Psoas muscle (tissue), 8 donors: ENCODE results near the gene SERINC4. TPM values are rescaled to one million over a fixed set of nuclear protein-coding genes. Genes with fewer than 3 reads are reported as not detected.

ENCODE experiments used
- ATAC-seq, 4 donors: fragments of 200-7000 bp; cut with Tn5 transposase; one replicate each; pipeline ENCODE4 v1.9.1; 2020; ENCODE audit warnings: moderate library complexity in 3 of 4, mild to moderate bottlenecking in 2 of 4
- DNase-seq, 2 donors: peaks; one replicate each; pipeline ENCODE4 v3.0.0-alpha.2; 2020
- H3K27ac ChIP-seq: fragments of 200-600 bp; one replicate; pipeline ENCODE4 v1.8.0; 2022
- H3K27me3 ChIP-seq, 3 donors: fragments of 200-600 bp in 1 of 3; one replicate each; pipeline versions ENCODE4 v1.6.1 to v1.8.0; 2013 to 2022; ENCODE audit warnings: low read length in 2 of 3, mild to moderate bottlenecking in 2 of 3, moderate library complexity in 1 of 3; ENCODE audit not compliant: insufficient read depth in 3 of 3
- H3K36me3 ChIP-seq, 2 donors: fragments of 200-600 bp in 1 of 2; one replicate each; pipeline versions ENCODE4 v1.6.1 to v1.8.0; 2013 to 2022; ENCODE audit warnings: low read depth in 1 of 2, mild to moderate bottlenecking in 1 of 2, moderate library complexity in 1 of 2; ENCODE audit not compliant: insufficient read depth in 1 of 2
- H3K4me1 ChIP-seq: fragments of 200-600 bp; one replicate; pipeline ENCODE4 v1.8.0; 2022
- H3K4me3 ChIP-seq: fragments of 200-600 bp; one replicate; pipeline ENCODE4 v1.8.0; 2022; ENCODE audit warnings: mild to moderate bottlenecking
- H3K9me3 ChIP-seq: fragments of 200-600 bp; one replicate; pipeline ENCODE4 v1.8.0; 2022
- WGBS, 3 donors: extraction: QIAGEN DNeasy Blood & Tissue Kit; methylation state at CpG; one replicate each; pipeline versions ENCODE4 v1.1.6 to v1.1.7; 2013; 5-methylcytosine and 5-hydroxymethylcytosine counted together
- intact Hi-C, 2 donors: fragments of 100-400 bp; cut with DNase I; formaldehyde crosslinking; loops; one replicate each; pipeline versions ENCODE4 v1.11.0 to v1.14.2; 2022
- polyA plus RNA-seq, 3 donors: library from polyadenylated mRNA; stranded (reverse); fragments of 200-250 nt; gene quantifications; one replicate each; pipeline ENCODE4 v1.2.3, GENCODE V29; 2013
- total RNA-seq, 4 donors: library from RNA; stranded (reverse); fragmentation: NEBNext Ultra II Directional in 2 of 4; extraction: Animal tissue kit (Norgen Biotek cat#: 25700) in 2 of 4; gene quantifications; one replicate each; pipeline versions ENCODE4 v1.2.1 to v1.2.4, GENCODE V29; 2021 to 2023
- TF ChIP-seq, protein P1 (sequence below): fragments of 200-600 bp; IDR thresholded peaks from one replicate; pipeline ENCODE4 v1.8.0; 2022; ENCODE audit warnings: antibody characterized with exemption
- donor health status: healthy with polysubstance abuse.
- donor health status: DM: no; HTN: no; CAD: no; lungs with moderate emphysema.
- donor health status: Bipolar disorder and iron deficiency.
- donor health status: healthy.
- donor health status: DM: yes; HTN: yes; CAD: no.
- donor health status: DM: no; HTN: no; CAD: no.
- donor health status: DM: no; HTN: no; CAD: no.
- donor health status: DM: yes; HTN: yes; CAD: no.

SERINC4 gene
- total and polyA plus RNA-seq, 7 donors: 0.15 to 0.93 (median 0.23) TPM

DNA sequence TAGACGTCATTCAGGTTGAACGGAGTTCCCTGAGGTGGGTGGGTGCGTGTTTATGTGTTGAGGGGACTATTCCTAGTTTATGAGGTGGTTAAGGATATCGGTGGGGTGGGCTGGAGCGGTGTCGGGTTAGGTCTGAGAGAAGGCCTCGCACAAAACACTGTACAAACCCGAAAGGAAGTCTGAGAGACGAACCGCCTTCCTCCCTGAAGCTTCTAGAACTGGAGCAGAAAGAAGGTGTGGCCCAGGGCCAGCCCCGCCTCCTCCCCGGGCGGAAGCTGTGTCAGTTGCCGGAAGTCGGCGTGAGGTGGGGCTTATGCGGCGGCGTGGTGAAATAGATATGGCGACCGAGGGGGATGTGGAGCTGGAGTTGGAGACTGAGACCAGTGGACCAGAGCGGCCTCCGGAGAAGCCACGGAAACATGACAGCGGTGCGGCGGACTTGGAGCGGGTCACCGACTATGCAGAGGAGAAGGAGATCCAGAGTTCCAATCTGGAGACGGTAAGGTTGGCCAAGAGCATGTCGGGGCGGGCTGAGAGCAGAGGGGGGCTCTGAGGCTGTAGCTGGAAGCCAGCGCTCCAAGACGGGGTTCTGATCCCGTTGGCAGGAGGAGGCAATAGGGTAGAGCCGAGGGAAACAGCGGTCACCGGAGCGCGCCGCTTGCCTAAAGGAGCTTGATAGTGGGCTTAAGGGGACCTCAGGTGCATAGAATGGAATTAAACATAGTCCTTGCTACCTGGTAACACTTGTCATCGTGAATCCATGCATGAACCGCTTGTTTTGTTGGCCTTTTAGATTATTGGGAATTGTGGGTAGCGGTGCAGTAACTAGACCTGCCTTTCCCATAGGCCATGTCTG lies 494 bp upstream of the SERINC4 start, which contains the start of gene HYPK:
HYPK (plus strand) TSS at position 314 of the 856 bp plus-strand sequence; CDS start at position 338, 24 bp downstream.
- peaks cover 1 to 83% of the 10 kb centered on the region in 2 donors for H3K36me3 ChIP-seq
- H3K9me3 ChIP-seq: no peaks in the 10 kb centered on the region
- H3K27me3 ChIP-seq: no peaks in the 10 kb centered on the region
- peaks cover 36% of the 10 kb centered on the region for H3K4me1 ChIP-seq
- WGBS, 3 donors: 4 to 6% (median 6%) methylated on average over 44 of the region's 44 CpGs
- H3K27ac ChIP-seq: peak within 1 kb of the TSS; percentile 92
- H3K4me3 ChIP-seq: peak within 1 kb of the TSS; percentile 99
- intact Hi-C loops: no loop called here
- TF ChIP-seq, protein P1, sequence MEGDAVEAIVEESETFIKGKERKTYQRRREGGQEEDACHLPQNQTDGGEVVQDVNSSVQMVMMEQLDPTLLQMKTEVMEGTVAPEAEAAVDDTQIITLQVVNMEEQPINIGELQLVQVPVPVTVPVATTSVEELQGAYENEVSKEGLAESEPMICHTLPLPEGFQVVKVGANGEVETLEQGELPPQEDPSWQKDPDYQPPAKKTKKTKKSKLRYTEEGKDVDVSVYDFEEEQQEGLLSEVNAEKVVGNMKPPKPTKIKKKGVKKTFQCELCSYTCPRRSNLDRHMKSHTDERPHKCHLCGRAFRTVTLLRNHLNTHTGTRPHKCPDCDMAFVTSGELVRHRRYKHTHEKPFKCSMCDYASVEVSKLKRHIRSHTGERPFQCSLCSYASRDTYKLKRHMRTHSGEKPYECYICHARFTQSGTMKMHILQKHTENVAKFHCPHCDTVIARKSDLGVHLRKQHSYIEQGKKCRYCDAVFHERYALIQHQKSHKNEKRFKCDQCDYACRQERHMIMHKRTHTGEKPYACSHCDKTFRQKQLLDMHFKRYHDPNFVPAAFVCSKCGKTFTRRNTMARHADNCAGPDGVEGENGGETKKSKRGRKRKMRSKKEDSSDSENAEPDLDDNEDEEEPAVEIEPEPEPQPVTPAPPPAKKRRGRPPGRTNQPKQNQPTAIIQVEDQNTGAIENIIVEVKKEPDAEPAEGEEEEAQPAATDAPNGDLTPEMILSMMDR: no peak
- peak; percentile 93 to 97 for DNase-seq
- peak; percentile 87 to 95 (median 92) for ATAC-seq

DNA sequence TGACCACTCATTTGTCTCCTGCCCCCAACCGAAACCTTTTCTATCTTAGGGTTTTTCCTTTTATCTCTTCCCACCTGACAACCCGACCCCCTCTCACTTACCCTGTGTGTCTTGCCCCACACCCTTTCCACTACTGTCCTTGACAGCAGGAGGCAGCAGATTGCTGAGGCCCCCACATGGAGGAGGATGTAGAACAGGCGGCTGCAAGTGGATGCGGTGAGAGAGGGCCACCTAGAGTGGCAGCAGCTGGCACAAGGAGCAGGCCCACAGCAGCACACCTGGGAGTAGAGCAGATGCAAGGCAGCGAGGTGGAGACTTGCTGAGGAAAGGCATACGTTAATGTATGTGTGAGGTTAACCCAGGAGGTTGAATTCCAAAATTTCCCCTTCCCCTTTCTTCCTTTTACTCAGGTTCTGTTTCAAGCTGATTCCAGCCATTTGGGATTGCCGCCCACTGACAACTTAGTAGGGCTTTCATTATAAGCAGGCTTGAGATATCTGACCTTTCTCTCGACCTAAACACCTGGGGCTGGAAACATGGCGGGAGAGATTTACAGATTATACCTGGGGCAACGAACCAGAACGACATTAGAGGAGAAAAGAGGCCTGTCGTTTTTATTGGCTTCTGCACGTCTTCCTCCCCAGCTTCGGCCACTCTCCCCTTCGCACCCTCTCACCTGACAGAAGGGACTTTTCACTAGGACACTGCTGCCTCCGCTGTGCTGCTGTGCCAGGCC lies 643 bp downstream of the SERINC4 start:
- 83 to 87% (median 84%) methylated on average over 16 of the region's 16 CpGs for WGBS, 3 donors
- TF ChIP-seq, protein P1: no peak
- DNase-seq (no peak), ATAC-seq (no peak)
- Histone ChIP-seq H3K4me3 (peak overlapping the region; percentile 99), H3K9me3 (no peaks in the 10 kb centered on the region), H3K27ac (peak overlapping the region; percentile 92), H3K36me3 (peaks cover 3 to 83% of the 10 kb centered on the region in 2 donors), H3K27me3 (no peaks in the 10 kb centered on the region), H3K4me1 (peaks cover 47% of the 10 kb centered on the region)
- intact Hi-C loops: no loop called here

DNA sequence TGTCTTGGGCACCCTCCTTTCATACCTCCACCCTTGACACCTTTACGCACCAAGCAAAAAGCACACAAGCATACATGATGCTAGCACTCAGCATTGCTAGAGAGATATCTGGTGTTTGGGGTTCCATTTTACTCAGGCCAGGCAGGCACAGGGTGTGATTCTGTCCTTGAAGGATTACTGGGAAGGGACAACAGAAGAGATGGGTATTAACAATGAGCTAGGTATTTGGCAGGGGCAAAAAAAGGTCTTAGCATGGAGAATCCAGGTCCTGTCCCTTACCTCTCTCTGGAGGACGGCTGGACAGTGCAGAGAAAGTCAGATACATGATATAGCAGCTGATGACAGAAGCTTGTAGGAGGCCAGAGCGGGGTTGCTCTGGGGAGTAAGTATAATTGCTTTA lies 3.5 kb downstream of the SERINC4 start:
- no peaks in the 10 kb centered on the region for H3K9me3 ChIP-seq
- peak overlapping the region; percentile 99 for H3K27ac ChIP-seq
- intact Hi-C loops: no loop called here
- H3K27me3 ChIP-seq: no peaks in the 10 kb centered on the region
- ATAC-seq: no peak
- WGBS, 3 donors: 64 to 84% (median 73%) methylated on average over 3 of the region's 3 CpGs
- H3K4me1 ChIP-seq: peaks cover 56% of the 10 kb centered on the region
- TF ChIP-seq, protein P1: no peak
- peaks cover 3 to 68% of the 10 kb centered on the region in 2 donors for H3K36me3 ChIP-seq
- H3K4me3 ChIP-seq: no peak overlapping the region
- DNase-seq: no peak

DNA sequence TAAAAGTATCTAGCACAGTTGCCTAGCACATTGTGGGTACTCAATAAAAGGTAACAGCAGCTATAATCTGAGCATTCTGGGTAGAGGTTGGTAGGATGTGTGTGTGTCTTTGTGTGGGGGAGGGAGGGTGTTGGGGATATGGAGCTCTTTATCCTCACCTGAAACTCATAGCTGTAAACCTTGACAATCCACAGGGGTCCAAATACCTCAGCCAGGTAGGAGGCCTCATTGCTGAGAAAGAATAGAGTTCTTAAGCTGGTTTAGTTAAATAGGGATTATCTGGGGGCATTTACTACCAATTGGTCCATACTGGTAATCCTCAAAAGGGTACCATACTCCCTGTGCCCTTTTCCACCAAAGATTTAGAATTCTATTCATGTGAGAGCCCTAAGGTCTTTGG lies 4.0 kb downstream of the SERINC4 start:
- ATAC-seq (no peak), DNase-seq (no peak)
- TF ChIP-seq, protein P1: no peak
- peak overlapping the region; percentile 99 for H3K27ac ChIP-seq
- H3K27me3 ChIP-seq: no peaks in the 10 kb centered on the region
- H3K4me1 ChIP-seq: peaks cover 51% of the 10 kb centered on the region
- no peaks in the 10 kb centered on the region for H3K9me3 ChIP-seq
- no peak overlapping the region for H3K4me3 ChIP-seq
- intact Hi-C loops: no loop called here
- peaks cover 3 to 62% of the 10 kb centered on the region in 2 donors for H3K36me3 ChIP-seq
